Measurements from ENCODE around the gene SERPINA1.

DNA sequence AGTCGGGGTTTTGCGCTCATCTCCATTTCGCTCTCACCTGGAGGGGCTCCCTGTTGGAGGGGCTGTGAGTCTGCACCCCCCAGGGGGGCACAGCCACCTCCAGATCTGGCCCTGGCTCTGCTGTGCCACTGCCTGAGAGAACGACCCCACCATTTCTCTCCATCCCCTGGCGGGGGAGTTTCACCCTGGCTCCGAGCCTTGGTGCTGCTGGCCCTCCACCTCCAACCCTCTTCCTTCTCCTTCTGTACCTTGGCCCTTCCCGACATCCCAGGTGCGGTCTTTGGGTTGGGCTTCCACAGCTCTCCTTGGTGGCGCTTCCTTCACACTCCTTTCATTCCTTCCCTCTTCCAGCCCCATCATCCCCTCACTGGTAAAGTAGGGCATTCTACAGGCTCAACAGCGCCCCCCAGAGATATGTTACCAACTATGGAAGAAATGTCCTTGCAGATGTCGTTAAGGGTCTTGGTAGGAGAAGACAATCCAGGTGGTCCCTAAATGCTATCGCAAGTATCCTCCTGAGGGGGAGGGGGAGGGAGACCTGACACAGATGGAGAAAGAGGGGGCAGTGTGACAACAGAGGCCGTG, 16.3 kb downstream of the SERPINA1 start:
- TF ChIP-seq, protein P1, sequence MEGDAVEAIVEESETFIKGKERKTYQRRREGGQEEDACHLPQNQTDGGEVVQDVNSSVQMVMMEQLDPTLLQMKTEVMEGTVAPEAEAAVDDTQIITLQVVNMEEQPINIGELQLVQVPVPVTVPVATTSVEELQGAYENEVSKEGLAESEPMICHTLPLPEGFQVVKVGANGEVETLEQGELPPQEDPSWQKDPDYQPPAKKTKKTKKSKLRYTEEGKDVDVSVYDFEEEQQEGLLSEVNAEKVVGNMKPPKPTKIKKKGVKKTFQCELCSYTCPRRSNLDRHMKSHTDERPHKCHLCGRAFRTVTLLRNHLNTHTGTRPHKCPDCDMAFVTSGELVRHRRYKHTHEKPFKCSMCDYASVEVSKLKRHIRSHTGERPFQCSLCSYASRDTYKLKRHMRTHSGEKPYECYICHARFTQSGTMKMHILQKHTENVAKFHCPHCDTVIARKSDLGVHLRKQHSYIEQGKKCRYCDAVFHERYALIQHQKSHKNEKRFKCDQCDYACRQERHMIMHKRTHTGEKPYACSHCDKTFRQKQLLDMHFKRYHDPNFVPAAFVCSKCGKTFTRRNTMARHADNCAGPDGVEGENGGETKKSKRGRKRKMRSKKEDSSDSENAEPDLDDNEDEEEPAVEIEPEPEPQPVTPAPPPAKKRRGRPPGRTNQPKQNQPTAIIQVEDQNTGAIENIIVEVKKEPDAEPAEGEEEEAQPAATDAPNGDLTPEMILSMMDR (conservative IDR thresholded peaks at IDR 0.05 in 1 of 2, IDR thresholded peaks at IDR 0.05 in 1 of 2; ENCODE audit: low read depth in 1 of 2, low read length in 2 of 2): no peak
- no peak for TF ChIP-seq EZH2 (IDR thresholded peaks at IDR 0.05; ENCODE audit: low read length, missing control alignments)
